Left kidney (tissue), 8 donors: Measurements from ENCODE around the gene RGMB. TPM values are rescaled to one million over a fixed set of nuclear protein-coding genes. Genes with fewer than 3 reads are reported as not detected.
A peak's percentile ranks its signal among the peaks of the same experiment; 100 is the strongest.
"Not testable (repeated sequence)": the region's sequence is repeated elsewhere in the genome, so short reads cannot be mapped to it uniquely, and the experiment has no call there.

ENCODE experiments used
- DNase-seq: peaks from one replicate; pipeline ENCODE4 v3.0.0-alpha.2; 2013
- long read RNA-seq, 8 donors: transcript quantifications; one replicate each; lab custom pipeline, GENCODE V29; 2026
- polyA plus RNA-seq: library from polyadenylated mRNA; unstranded; fragments of 120-200 nt; gene quantifications from one replicate; pipeline ENCODE4 v1.2.1, GENCODE V29; 2013; ENCODE audit not compliant: insufficient read length

The RGMB gene, protein sequence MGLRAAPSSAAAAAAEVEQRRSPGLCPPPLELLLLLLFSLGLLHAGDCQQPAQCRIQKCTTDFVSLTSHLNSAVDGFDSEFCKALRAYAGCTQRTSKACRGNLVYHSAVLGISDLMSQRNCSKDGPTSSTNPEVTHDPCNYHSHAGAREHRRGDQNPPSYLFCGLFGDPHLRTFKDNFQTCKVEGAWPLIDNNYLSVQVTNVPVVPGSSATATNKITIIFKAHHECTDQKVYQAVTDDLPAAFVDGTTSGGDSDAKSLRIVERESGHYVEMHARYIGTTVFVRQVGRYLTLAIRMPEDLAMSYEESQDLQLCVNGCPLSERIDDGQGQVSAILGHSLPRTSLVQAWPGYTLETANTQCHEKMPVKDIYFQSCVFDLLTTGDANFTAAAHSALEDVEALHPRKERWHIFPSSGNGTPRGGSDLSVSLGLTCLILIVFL
- polyA plus RNA-seq = 16.3 TPM
- long read RNA-seq, donor 1 = 0 reads
- long read RNA-seq, donor 2, transcript RGMB-207 (3 exons, 2,052 nt) = major isoform, 6 of 6 reads
- long read RNA-seq, donor 2, partial matches to known transcripts = 0 of 6 reads
- long read RNA-seq, donor 2, other reads (novel, unspliced or antisense) = 0 of 6 reads
- long read RNA-seq, donor 3, partial matches to known transcripts = 0 of 2 reads
- long read RNA-seq, donor 3, other reads (novel, unspliced or antisense) = 0 of 2 reads
- long read RNA-seq, donor 4 = 0 reads
- long read RNA-seq, donor 5, partial matches to known transcripts = 0 of 4 reads
- long read RNA-seq, donor 5, other reads (novel, unspliced or antisense) = 0 of 4 reads
- long read RNA-seq, donor 6, partial matches to known transcripts = 0 of 2 reads
- long read RNA-seq, donor 6, other reads (novel, unspliced or antisense) = 0 of 2 reads
- long read RNA-seq, donor 7, full-length matches to known transcripts = 5 of 5 reads
- long read RNA-seq, donor 7, partial matches to known transcripts = 0 of 5 reads
- long read RNA-seq, donor 7, other reads (novel, unspliced or antisense) = 0 of 5 reads
- long read RNA-seq, donor 8, partial matches to known transcripts = 0 of 2 reads
- long read RNA-seq, donor 8, other reads (novel, unspliced or antisense) = 0 of 2 reads

DNA sequence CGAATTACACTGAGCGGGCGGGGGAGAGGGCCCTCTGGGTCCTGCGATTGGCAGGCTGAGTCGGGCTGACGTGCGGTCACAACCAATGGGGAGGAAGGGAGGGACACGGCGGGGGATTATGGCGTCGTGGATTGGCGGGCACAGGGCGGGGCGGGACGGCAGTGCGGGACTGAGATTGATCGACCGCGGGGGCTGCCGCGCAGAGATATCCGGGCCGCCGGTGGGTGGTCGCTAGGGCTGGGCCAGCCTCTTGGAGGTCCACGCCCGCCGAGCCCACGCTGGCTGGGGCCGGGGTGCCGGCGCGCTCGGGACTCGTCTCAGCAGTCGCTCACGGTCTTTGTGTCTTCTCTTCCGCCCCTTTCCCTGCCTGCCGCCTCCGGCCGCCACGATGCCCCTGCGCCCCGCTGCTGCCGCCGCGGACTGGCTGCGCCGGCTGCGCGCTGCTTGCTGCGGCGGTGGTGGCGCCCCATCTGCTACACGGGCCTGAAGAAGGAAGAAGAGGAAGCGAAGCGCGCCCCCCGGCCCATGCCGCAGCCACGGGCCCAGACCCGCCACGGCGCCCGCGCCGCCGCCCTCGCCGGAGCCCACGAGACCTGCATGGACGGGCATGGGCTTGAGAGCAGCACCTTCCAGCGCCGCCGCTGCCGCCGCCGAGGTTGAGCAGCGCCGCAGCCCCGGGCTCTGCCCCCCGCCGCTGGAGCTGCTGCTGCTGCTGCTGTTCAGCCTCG, at the start of gene RGMB:
TSS of gene RGMB (plus strand) at position 200 of the 728 bp plus-strand sequence. CDS start at position 608, 408 bp downstream.
- peak; percentile 97 for DNase-seq

DNA sequence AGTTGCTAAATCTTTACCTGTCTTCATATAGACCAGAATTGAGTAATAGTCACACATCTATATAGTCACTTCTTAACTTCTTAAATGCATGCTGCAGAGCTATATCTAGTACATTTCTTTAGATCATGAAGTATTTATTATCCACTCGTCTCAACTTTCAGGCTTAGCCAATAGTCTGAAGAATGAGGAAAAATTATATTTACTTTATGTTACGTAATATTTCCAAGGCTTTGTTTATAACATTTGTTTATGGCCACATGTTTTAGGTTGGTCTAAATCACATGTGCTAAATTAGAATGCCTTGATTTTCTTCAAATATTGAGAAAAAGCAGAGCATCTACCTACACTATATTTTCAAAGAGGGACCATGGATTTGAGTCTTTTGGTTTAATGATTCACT, 47.2 kb upstream of the RGMB start:
- no peak for DNase-seq

DNA sequence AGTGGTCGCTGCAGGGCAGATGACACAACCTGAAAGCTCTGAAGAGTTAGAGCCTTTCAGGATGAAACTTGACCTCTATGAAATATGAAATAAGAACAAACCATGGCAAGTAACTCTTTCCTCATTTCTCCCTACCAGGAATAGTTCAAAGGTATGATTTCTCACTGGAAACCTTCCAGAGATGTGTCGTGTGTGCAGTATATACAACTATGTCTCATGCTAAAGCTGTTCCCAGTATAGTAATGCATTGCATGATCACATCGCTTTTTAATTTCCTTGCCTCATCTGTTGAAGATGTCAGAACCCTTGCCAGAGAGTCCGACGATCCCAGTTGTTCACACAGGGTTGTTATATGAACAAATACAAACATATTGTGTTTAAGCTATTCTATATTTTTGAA, 45.8 kb upstream of the RGMB start:
- no peak for DNase-seq

DNA sequence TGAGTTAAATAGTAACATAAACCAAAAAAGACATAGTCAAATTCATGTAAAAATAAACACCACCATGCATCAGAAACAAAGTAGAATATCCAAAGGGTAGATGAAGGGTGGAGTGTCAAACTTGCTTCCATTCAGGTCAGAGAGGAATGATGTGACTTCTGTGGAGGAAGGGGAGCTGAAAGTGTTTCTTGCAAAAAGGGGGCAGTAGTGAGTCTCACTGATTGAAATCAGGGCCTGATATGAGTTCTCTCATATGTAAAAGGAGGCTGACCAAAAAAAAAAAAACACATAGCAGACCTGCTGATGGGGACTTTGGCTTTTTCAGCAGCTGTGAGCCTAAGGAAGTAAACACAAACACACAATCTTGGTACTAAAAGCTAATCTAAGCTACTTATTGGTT, 38.8 kb upstream of the RGMB start:
- no peak for DNase-seq

DNA sequence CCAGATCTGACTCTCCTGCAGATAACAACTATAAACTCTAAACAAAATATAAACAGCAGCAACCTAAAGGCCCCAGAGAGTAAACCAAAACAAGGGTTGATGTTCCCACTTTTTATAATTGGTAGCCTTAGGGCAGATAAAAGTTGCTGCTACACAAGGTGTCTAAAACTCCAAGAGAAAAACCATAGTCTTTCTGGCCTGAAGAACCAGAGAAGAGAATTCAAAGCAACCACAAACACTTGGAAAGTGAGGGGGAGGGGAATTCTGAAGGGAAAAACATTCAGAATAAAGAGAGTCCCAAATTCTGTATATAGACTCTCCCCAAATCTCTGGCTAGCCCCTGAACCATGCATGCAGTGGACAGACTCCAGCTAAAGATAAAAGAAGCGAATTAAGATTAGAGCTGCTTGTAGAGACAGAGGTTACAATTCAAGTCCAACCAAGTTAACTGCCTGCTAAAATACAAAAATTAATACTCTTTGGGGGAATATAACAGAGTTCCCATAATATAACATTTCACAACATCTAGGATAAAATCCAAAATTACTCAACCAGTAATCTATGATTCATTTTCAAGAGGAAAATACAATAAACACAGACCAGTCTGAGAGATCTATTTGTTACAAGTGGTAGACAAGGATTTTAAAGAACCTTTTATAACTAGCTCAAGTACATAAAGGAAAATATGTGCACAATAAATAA, 37.5 kb upstream of the RGMB start:
- DNase-seq = no peak

DNA sequence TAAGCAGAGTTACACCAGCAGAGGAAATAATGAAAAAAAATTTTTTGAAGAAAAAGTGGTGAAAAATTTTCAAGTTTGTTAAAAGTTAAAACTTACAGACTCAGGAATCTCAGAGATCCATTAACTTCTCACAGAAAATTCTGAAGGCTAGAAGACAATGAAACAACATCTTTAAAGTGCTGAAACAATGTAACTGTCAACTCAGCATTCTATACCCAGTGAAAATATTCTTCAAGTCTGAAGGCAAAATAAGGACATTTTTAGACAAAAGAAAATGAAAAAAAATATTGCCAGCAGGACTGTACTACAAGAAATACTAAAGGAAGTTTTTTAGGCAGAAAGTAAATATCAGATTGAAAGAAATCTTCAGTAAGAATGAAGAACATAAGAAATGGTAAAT, 36.7 kb upstream of the RGMB start:
- DNase-seq = no peak

DNA sequence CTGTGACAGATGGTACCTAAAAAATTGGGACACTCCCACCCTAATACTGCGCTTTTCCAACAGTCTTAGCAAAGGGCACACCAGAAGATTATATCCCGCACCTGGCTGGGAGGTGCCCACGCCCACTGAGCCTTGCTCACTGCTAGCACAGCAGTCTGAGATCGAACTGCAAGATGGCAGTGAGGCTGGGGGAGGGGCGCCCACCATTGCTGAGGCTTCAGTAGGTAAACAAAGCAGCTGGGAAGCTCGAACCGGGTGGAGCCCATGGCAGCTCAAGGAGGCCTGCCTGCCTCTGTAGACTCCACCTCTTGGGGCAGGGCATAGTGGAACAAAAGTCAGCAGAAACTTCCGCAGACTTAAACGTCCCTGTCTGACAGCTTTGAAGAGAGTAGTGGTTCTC, 36.0 kb upstream of the RGMB start:
- not testable (repeated sequence) for DNase-seq

DNA sequence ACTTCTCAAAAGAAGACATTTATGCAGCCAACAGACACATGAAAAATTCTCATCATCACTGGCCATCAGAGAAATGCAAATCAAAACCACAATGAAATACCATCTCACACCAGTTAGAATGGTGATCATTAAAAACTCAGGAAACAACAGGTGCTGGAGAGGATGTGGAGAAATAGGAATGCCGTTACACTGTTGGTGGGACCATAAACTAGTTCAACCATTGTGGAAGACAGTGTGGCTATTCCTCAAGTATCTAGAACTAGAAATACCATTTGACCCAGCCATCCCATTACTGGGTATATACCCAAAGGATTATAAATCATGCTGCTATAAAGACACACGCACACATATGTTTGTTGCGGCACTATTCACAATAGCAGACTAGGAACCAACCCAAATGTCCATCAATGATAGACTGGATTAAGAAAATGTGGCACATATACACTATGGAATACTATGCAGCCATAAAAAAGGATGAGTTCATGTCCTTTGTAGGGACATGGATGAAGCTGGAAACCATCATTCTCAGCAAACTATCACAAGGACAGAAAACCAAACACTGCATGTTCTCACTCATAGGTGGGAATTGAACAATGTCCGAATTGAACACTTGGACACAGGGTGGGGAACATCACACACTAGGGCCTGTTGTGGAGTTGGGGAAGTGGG, 34.8 kb upstream of the RGMB start:
- DNase-seq = not testable (repeated sequence)

DNA sequence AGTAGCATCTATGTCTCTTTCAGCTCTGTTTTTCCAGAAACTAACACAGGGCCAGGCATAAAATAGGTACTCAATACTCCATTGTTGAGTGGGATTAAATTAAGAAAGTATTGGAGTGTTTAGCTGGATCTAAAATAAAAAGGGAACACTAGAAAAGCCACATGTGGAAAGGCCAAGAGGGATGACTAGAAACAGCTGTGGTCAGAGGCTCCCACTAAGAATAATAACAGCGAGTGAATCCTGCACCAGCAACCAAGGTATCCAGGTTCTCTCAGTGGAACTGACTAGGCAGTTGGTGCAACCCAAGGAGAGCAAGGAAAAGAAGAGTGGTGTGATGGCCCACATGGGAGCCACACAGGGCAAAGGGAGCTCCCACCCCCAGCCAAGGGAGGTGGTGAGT, 31.5 kb upstream of the RGMB start:
- DNase-seq = no peak

DNA sequence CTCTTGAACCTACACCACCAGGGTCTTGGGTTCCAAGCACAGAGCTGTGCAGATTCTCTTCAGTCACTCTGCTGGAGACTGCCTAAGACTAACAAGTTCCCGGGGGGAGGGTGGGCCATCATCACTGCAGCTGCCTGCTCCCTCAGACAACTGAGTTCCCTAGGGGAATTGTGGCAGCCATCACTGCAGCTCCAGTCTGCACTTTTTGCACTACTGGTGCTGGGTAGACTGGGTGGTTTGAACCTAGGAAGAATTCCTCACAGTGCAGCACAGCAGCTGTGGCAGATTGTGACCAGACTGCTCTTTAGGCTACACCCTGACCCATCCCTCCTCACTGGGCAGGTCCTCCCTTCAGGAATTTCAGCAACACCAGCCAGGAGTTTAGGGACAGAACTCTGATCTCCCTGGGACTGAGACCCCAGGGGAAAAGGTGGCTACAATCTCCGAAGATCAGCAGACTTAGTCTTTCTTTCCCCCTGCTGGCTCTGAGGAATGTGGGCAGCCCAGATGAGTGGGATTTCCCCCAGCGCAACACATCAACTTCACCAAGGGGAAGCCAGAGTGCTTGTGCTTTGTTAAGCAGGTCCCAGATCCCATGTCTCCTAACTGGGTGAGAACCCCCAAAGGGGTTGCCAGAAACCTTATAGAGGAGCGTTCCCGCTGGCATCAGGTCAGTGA, 30.9 kb upstream of the RGMB start:
- DNase-seq = no peak

DNA sequence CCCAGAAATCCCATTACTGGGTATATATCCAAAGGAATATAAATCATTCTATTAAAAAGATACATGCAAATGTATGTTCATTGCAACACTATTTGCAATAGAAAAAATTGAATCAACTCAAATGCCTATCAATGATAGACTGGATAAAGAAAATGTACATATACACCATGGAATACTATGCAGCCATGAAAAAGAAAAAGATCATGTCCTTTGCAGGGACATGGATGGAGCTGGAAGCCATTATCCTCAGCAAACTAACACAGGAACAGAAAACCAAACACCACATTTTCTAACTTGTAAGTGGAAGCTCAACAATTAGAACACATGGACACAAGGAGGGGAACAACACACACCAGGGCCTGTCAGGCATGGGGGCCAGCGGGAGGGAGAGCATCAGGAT, 25.2 kb upstream of the RGMB start:
- DNase-seq = not testable (repeated sequence)

DNA sequence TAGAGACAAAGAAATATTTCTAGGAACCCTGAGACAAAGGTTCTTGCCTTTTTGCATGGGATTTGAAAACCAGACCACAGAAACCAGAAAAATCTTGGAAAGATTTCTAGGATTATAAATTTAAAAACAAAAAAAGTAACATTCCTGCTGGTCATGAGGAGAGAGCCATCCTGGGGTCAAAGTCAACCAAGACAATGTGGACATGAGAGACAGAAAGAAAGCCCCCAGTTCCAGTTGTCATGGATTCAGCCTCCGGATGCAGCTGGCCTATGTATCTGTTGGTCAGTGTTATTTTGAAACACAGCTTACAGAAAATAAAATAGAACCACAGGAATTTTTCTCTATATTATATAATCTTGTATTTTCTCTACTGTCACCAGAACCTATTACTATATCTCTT, 24.4 kb upstream of the RGMB start:
- DNase-seq = no peak

DNA sequence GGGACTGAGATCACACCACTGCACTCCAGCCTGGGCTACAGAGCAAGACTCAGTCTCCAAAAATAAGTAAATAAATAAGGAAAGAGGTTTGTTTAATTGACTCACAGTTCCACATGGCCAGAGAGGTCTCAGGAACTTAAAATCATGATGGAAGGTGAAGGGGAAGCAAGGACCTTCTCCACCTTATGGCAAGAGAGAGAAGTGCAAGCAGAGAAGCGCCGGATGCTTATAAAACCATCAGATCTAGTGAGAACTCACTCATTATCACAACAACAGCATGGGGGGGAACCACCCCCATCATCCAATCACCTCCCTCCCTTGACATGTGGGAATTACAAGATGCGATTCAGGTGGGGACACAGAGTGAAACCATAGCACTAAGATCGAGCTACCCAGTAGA, 22.8 kb upstream of the RGMB start:
- DNase-seq = no peak

DNA sequence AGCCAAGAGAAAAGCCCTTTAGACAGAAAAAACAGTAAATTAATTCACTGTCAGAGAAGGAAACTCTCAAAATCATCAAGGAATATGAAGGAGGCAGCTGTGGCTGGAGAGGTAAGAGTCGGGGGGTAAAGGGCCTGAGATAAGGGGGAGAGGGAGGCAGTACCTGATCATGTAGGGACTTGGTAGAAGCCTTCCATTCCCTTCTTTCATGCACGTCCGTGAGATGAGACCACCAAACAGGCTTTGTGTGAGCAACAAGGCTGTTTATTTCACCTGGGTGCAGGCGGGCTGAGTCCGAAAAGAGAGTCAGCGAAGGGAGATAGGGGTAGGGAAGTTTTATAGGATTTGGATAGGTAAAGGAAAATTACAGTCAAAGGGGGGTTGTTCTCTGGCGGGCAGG, 21.1 kb upstream of the RGMB start:
- DNase-seq = not testable (repeated sequence)

DNA sequence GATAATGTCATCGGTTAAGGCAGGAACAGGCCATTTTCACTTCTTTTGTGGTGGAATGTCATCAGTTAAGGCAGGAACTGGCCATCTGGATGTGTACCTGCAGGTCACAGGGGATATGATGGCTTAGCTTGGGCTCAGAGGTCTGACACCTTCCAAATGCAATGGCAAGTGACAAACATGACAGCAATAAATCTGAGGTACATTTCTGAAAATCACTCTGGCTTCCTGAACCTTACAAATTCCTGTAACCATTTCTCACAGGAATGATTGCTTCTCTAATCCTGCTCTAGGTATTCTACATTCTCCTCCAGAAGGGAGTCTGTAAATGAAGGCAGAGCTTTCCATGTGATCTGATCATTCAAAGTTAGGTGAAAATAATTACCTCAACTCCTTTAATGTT, 20.7 kb upstream of the RGMB start:
- not testable (repeated sequence) for DNase-seq

DNA sequence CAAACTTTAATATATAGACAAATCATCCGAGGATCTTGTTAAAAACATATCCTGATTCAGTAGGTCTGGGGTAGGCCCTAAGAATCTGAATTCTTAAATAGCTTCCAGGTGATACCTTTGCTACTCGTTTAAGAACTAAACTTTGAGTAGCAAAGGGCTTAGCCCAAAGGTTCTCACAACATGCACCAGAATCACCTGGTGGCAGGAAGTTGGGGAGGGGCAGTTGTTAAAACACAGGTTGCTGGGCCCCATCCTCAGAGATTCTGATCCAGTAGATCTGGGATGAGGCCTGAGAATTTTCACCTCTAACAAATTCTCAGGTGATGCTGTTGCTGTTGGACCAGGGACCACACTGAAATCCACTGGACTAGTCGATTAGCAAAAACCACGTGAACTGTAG, 20.0 kb upstream of the RGMB start:
- no peak for DNase-seq

DNA sequence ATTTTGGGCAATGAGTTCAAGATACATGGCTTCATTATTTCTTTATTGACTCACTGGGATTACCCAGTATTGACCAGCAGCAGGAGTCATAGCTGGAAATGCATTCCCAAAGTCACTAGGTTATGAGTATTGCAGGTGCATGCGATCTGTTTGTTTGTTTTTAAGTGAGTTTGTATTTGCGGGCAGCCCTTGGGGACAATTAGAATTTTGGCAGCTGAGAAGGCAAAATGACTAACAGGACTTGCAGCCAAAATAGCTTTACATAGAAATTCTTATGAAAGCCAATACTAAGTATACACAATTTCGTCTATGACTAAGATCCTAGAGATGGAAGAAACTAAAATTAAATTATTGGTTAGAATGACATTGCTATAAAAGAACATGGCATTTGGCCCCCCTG, 18.1 kb upstream of the RGMB start:
- DNase-seq = no peak

DNA sequence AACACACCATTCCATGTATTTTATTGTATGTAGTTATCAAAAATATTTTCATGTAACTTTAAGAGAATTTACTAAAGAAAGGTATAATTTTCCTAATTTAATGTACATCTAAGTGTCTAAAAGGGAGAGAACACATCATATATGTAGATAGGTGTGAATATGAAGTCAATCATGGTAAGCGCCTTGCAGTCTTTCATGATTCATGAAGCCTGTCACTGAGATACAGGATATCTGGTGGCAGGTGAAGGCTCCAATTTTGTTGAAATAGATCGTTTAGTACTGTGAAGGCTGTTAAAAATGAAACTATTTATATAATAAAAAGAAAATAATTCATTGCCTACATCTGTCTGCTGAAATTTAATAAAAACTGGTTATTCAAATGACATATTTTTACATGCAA, 15.5 kb upstream of the RGMB start:
- DNase-seq = no peak

DNA sequence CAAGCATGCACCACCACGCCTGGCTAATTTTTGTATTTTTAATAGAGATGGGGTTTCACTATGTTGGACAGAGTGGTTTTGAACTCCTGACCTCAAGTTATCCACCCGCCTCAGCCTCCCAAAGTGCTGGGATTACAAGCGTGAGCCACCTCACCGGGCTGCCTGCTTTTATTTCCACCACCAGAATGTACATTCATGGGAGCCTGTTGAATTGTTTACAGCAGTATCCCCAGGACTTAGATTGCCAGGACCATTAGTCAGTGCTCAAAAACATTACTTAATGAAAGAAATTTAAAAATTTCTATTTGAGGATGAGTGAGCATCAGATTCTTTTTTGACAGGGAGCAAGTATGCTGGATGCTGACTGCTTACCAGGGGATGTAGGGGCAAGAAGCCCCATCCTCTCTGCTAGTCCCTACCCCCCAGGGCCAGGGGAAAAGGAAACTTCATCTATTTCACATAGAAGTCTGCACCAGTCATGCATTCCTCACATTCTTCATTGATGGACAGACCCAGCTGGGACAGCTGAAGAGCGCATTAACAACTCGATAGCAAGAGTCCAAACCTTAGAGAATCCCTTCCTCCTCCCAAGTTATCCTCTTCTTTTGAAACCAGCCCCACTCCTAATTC, 10.3 kb upstream of the RGMB start:
- no peak for DNase-seq

DNA sequence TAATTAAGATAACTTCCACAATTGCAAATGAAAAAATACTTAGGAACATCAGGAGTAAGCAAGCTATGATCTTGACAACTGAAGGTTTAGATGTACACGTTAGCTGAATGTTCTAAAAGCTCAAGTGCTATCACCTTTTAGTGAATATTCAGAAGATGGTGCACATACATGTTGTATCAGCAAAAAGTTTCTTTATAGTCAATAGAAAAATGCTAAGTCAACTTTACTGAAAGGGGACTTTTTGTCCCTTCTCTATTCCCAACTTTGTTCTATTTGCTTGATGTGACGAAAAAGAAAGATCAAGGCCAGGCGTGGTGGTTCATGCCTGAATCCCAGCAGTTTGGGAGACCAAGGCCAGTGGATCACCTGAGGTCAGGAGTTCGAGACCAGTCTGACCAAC, 7.6 kb upstream of the RGMB start:
- no peak for DNase-seq
